Upper lobe of right lung (tissue), 1 donor: ENCODE results near the gene FMN1. TPM values are rescaled to one million over a fixed set of nuclear protein-coding genes. Genes with fewer than 3 reads are reported as not detected.

ENCODE experiments used
- ATAC-seq: fragments of 200-7000 bp; cut with Tn5 transposase; one replicate; pipeline ENCODE4 v1.9.1; 2020; ENCODE audit warnings: mild to moderate bottlenecking, moderate library complexity
- DNase-seq: peaks from one replicate; pipeline ENCODE4 v3.0.0-alpha.2; 2020
- H3K27ac ChIP-seq: fragments of 200-600 bp; one replicate; pipeline ENCODE4 v1.8.0; 2022
- H3K27me3 ChIP-seq: fragments of 200-600 bp; one replicate; pipeline ENCODE4 v1.8.0; 2022; ENCODE audit warnings: mild to moderate bottlenecking
- H3K36me3 ChIP-seq: fragments of 200-600 bp; one replicate; pipeline ENCODE4 v1.8.0; 2022
- H3K4me1 ChIP-seq: fragments of 200-600 bp; one replicate; pipeline ENCODE4 v1.8.0; 2022
- H3K4me3 ChIP-seq: fragments of 200-600 bp; one replicate; pipeline ENCODE4 v1.8.0; 2022; ENCODE audit warnings: mild to moderate bottlenecking
- H3K9me3 ChIP-seq: fragments of 200-600 bp; one replicate; pipeline ENCODE4 v1.8.0; 2022
- CTCF ChIP-seq: fragments of 200-600 bp; IDR thresholded peaks from one replicate; pipeline ENCODE4 v1.8.0; 2022; ENCODE audit warnings: antibody characterized with exemption
- intact Hi-C: fragments of 100-400 bp; cut with DNase I; formaldehyde crosslinking; loops from one replicate; pipeline ENCODE4 v1.11.0; 2022
- total RNA-seq: library from RNA; stranded (reverse); fragmentation: NEBNext Ultra II Directional; extraction: Animal tissue kit (Norgen Biotek cat#: 25700); gene quantifications from one replicate; pipeline ENCODE4 v1.2.1, GENCODE V29; 2021
- donor health status: DM: no; HTN: yes; CAD: no; lungs with severe emphysema.

The FMN1 gene
- total RNA-seq, 1 donor from 2014 or later: 33.5 TPM

GRCh38 chr15:33091983-33092693 lies 102.4 kb downstream of the FMN1 start:
- no peak for ATAC-seq
- Histone ChIP-seq H3K27ac (no peak overlapping the region), H3K27me3 (no peaks in the 10 kb centered on the region), H3K36me3 (no peaks in the 10 kb centered on the region), H3K4me1 (no peaks in the 10 kb centered on the region), H3K4me3 (no peak overlapping the region), H3K9me3 (no peaks in the 10 kb centered on the region)
- TF ChIP-seq CTCF: no peak
- intact Hi-C loops: no loop called here
- no peak for DNase-seq

GRCh38 chr15:33089878-33090757 lies 104.4 kb downstream of the FMN1 start:
- H3K9me3 ChIP-seq: no peaks in the 10 kb centered on the region
- no peaks in the 10 kb centered on the region for H3K4me1 ChIP-seq
- H3K36me3 ChIP-seq: no peaks in the 10 kb centered on the region
- TF ChIP-seq CTCF: no peak
- peak; percentile 82 for ATAC-seq
- H3K4me3 ChIP-seq: no peak overlapping the region
- DNase-seq: no peak
- no peak overlapping the region for H3K27ac ChIP-seq
- intact Hi-C loops: no loop called here
- no peaks in the 10 kb centered on the region for H3K27me3 ChIP-seq

- Histone ChIP-seq H3K4me1 (no peaks in the 10 kb centered on the region), H3K4me3 (no peak overlapping the region), H3K27me3 (no peaks in the 10 kb centered on the region), H3K9me3 (no peaks in the 10 kb centered on the region), H3K36me3 (no peaks in the 10 kb centered on the region), H3K27ac (no peak overlapping the region)
- intact Hi-C loops: no loop called here
- ATAC-seq (no peak), DNase-seq (no peak)
- TF ChIP-seq CTCF: no peak
These were observed 105.2 kb downstream of the FMN1 start for GRCh38 chr15:33089165-33089877.

GRCh38 chr15:33086500-33087121 lies 107.9 kb downstream of the FMN1 start:
- Histone ChIP-seq H3K27ac (no peak overlapping the region), H3K4me3 (no peak overlapping the region), H3K4me1 (no peaks in the 10 kb centered on the region), H3K9me3 (no peaks in the 10 kb centered on the region), H3K36me3 (no peaks in the 10 kb centered on the region), H3K27me3 (no peaks in the 10 kb centered on the region)
- peak; percentile 56 for TF ChIP-seq CTCF
- intact Hi-C loops: no loop called here
- peak; percentile 77 for ATAC-seq
- DNase-seq: no peak

- intact Hi-C loops: no loop called here
- no peaks in the 10 kb centered on the region for H3K4me1 ChIP-seq
- H3K9me3 ChIP-seq: no peaks in the 10 kb centered on the region
- H3K36me3 ChIP-seq: no peaks in the 10 kb centered on the region
- ATAC-seq (no peak), DNase-seq (no peak)
- H3K27ac ChIP-seq: no peak overlapping the region
- H3K4me3 ChIP-seq: no peak overlapping the region
- no peak for TF ChIP-seq CTCF
- no peaks in the 10 kb centered on the region for H3K27me3 ChIP-seq
These were observed 109.9 kb downstream of the FMN1 start for GRCh38 chr15:33084661-33085060.
